Keratinocyte (primary cell): Measurements from ENCODE around the gene DIO1. TPM values are rescaled to one million over a fixed set of nuclear protein-coding genes. Genes with fewer than 3 reads are reported as not detected.

Experiments
- DNase-seq: peaks from one replicate; pipeline ENCODE4 v3.0.0-alpha.2; 2011; ENCODE audit warnings: low read depth, missing footprints, low spot score
- FAIRE-seq: peaks from 2 replicates; lab custom pipeline; 2011; peaks lifted over from hg19 to GRCh38; lab: Jason Lieb, UNC
- H2AFZ ChIP-seq: 2 replicates; pipeline ENCODE4 v1.6.0; 2012; ENCODE audit warnings: low read length, control low read depth, inconsistent platforms; ENCODE audit not compliant: control insufficient read depth
- H3K27ac ChIP-seq: 2 replicates; pipeline ENCODE4 v1.5.1; 2011; ENCODE audit warnings: low read length; ENCODE audit not compliant: control insufficient read depth, insufficient read depth
- H3K27me3 ChIP-seq: 3 replicates; pipeline ENCODE4 v1.6.0; 2011; ENCODE audit warnings: low read length; ENCODE audit not compliant: control insufficient read depth, insufficient read depth; ENCODE audit errors: extremely low read depth
- H3K36me3 ChIP-seq, 2 experiments: 2 replicates in 1 of 2; 3 replicates in 1 of 2; pipeline ENCODE4 v1.5.1; 2011; ENCODE audit warnings: low read length in 2 of 2, mild to moderate bottlenecking in 1 of 2; ENCODE audit not compliant: control insufficient read depth in 2 of 2, insufficient read depth in 2 of 2; ENCODE audit errors: extremely low read depth in 1 of 2
- H3K4me1 ChIP-seq: 3 replicates; pipeline ENCODE4 v1.5.1; 2011; ENCODE audit warnings: low read length; ENCODE audit not compliant: control insufficient read depth, insufficient read depth; ENCODE audit errors: extremely low read depth
- H3K4me2 ChIP-seq: 3 replicates; pipeline ENCODE4 v1.6.0; 2011; ENCODE audit warnings: low read depth, low read length; ENCODE audit not compliant: control insufficient read depth, insufficient read depth; ENCODE audit errors: extremely low read depth
- H3K4me3 ChIP-seq, 3 experiments: fragments of 200-600 bp in 1 of 3; sonication (generic) in 1 of 3; 2 replicates in 2 of 3; 3 replicates in 1 of 3; pipeline ENCODE4 v1.5.1; 2011 to 2016; ENCODE audit warnings: low read length in 3 of 3, mild to moderate bottlenecking in 3 of 3, control low read depth in 2 of 3, inconsistent platforms in 1 of 3, low read depth in 1 of 3, mixed read lengths in 1 of 3, mixed run types in 1 of 3, moderate library complexity in 1 of 3; ENCODE audit not compliant: control insufficient read depth in 2 of 3, insufficient read depth in 2 of 3; ENCODE audit errors: extremely low read depth in 1 of 3
- H3K79me2 ChIP-seq: 2 replicates; pipeline ENCODE4 v1.6.0; 2012; ENCODE audit warnings: low read length; ENCODE audit not compliant: control insufficient read depth, insufficient read depth
- H3K9ac ChIP-seq: 3 replicates; pipeline ENCODE4 v1.6.0; 2011; ENCODE audit warnings: low read length; ENCODE audit not compliant: control insufficient read depth, insufficient read depth; ENCODE audit errors: extremely low read depth
- H3K9me1 ChIP-seq: 3 replicates; pipeline ENCODE4 v1.6.0; 2011; ENCODE audit warnings: low read length; ENCODE audit not compliant: control insufficient read depth, insufficient read depth; ENCODE audit errors: extremely low read depth
- H3K9me3 ChIP-seq: 2 replicates; pipeline ENCODE4 v1.5.1; 2012; ENCODE audit warnings: low read depth, low read length; ENCODE audit not compliant: control insufficient read depth
- H4K20me1 ChIP-seq: 3 replicates; pipeline ENCODE4 v1.6.0; 2011; ENCODE audit warnings: low read length; ENCODE audit not compliant: control insufficient read depth, insufficient read depth; ENCODE audit errors: extremely low read depth
- EZH2 ChIP-seq: IDR thresholded peaks from one replicate; pipeline ENCODE4 v1.6.1; 2012; ENCODE audit warnings: inconsistent platforms, mild to moderate bottlenecking, low read length, moderate library complexity
- dilution Hi-C: fragments of 300-500 bp; cut with MboI; formaldehyde crosslinking; loops from one replicate; pipeline ENCODE4 v1.7.0; 2020; ENCODE audit warnings: low sequenced_read_pairs; ENCODE audit not compliant: extremely low pct_ligation_motif_present
- polyA plus RNA-seq, 5 experiments: library from polyadenylated mRNA; depleted of rRNA in 3 of 5; stranded (reverse) in 3 of 5; stranded (forward) in 1 of 5; unstranded in 1 of 5; fragments of >200 nt; gene quantifications; 1 replicate in 1 of 5; 2 replicates in 3 of 5; 3 replicates in 1 of 5; pipeline versions ENCODE4 v1.2.1 to v1.2.3, GENCODE V29; 2011 to 2012; ENCODE audit warnings: missing spikeins in 2 of 5, low read depth in 1 of 5, low replicate concordance in 1 of 5
- TF ChIP-seq, protein P1 (sequence below), 3 experiments: IDR thresholded peaks in 1 of 3; conservative IDR thresholded peaks in 1 of 3; optimal IDR thresholded peaks in 1 of 3; 2 replicates in 2 of 3; 3 replicates in 1 of 3; pipeline versions ENCODE3 to v1.5.1; 2011; ENCODE audit warnings: low read length in 3 of 3, mild to moderate bottlenecking in 3 of 3, moderate library complexity in 2 of 3, control low read depth in 1 of 3, inconsistent platforms in 1 of 3; ENCODE audit not compliant: insufficient read depth in 2 of 3; ENCODE audit errors: extremely low read depth in 1 of 3

DIO1 gene
- polyA plus RNA-seq, 1 donor (not counting 4 experiments of a cell fraction or from before 2014, with no cell fraction given), result not detected

GRCh38 chr1:53868565-53868964, 25.4 kb upstream of the DIO1 start:
- H4K20me1 ChIP-seq, result no peaks in the 10 kb centered on the region
- no peak overlapping the region for H2AFZ ChIP-seq
- no peaks in the 10 kb centered on the region for H3K79me2 ChIP-seq
- no peaks in the 10 kb centered on the region for H3K27me3 ChIP-seq
- no peak overlapping the region for H3K4me2 ChIP-seq
- H3K9ac ChIP-seq, result no peak overlapping the region
- H3K9me3 ChIP-seq, result no peaks in the 10 kb centered on the region
- no peak overlapping the region for H3K4me3 ChIP-seq
- DNase-seq (no peak), FAIRE-seq (no peak)
- H3K4me1 ChIP-seq, result no peaks in the 10 kb centered on the region
- no peak for TF ChIP-seq EZH2
- TF ChIP-seq, protein P1, sequence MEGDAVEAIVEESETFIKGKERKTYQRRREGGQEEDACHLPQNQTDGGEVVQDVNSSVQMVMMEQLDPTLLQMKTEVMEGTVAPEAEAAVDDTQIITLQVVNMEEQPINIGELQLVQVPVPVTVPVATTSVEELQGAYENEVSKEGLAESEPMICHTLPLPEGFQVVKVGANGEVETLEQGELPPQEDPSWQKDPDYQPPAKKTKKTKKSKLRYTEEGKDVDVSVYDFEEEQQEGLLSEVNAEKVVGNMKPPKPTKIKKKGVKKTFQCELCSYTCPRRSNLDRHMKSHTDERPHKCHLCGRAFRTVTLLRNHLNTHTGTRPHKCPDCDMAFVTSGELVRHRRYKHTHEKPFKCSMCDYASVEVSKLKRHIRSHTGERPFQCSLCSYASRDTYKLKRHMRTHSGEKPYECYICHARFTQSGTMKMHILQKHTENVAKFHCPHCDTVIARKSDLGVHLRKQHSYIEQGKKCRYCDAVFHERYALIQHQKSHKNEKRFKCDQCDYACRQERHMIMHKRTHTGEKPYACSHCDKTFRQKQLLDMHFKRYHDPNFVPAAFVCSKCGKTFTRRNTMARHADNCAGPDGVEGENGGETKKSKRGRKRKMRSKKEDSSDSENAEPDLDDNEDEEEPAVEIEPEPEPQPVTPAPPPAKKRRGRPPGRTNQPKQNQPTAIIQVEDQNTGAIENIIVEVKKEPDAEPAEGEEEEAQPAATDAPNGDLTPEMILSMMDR (optimal IDR thresholded peaks at IDR 0.05 in 1 of 3, IDR thresholded peaks at IDR 0.05 in 1 of 3, conservative IDR thresholded peaks at IDR 0.05 in 1 of 3; ENCODE audit: extremely low read depth in 1 of 3, insufficient read depth in 2 of 3, low read length in 3 of 3), result no peak
- dilution Hi-C loops, result no loop called here
- no peak overlapping the region for H3K27ac ChIP-seq
- peaks cover 4 to 10% of the 10 kb centered on the region in 2 experiments for H3K36me3 ChIP-seq
- no peaks in the 10 kb centered on the region for H3K9me1 ChIP-seq

GRCh38 chr1:53869454-53870117, 24.4 kb upstream of the DIO1 start:
- H3K27me3 ChIP-seq, result no peaks in the 10 kb centered on the region
- FAIRE-seq (no peak), DNase-seq (no peak)
- H4K20me1 ChIP-seq, result no peaks in the 10 kb centered on the region
- no peaks in the 10 kb centered on the region for H3K79me2 ChIP-seq
- H3K9me3 ChIP-seq, result no peaks in the 10 kb centered on the region
- H3K4me2 ChIP-seq, result no peak overlapping the region
- no peaks in the 10 kb centered on the region for H3K9me1 ChIP-seq
- H3K4me1 ChIP-seq, result no peaks in the 10 kb centered on the region
- no peak overlapping the region for H3K4me3 ChIP-seq
- TF ChIP-seq EZH2, result no peak
- TF ChIP-seq, protein P1 (optimal IDR thresholded peaks at IDR 0.05 in 1 of 3, IDR thresholded peaks at IDR 0.05 in 1 of 3, conservative IDR thresholded peaks at IDR 0.05 in 1 of 3; ENCODE audit: extremely low read depth in 1 of 3, insufficient read depth in 2 of 3, low read length in 3 of 3), result no peak
- H2AFZ ChIP-seq, result no peak overlapping the region
- H3K9ac ChIP-seq, result no peak overlapping the region
- peaks cover 4 to 12% of the 10 kb centered on the region in 2 experiments for H3K36me3 ChIP-seq
- dilution Hi-C loops, result no loop called here
- no peak overlapping the region for H3K27ac ChIP-seq
